NOMO-1 treated with DMSO at 0.1 percent for 48 hours (cell line): Measurements from ENCODE around the gene UBE2Q2.
A peak's percentile ranks its signal among the peaks of the same experiment; 100 is the strongest.
"Not testable (repeated sequence)": the region's sequence is repeated elsewhere in the genome, so short reads cannot be mapped to it uniquely, and the experiment has no call there.

Experiments
- DNase-seq: peaks from one replicate; lab custom pipeline; 2025; ENCODE audit not compliant: unreplicated experiment; lab: John Stamatoyannopoulos, UW

UBE2Q2 gene

GRCh38 chr15:75864213-75865059 is 21.2 kb downstream of the UBE2Q2 start:
- no peak for DNase-seq

- DNase-seq, result not testable (repeated sequence)
These were observed 22.8 kb downstream of the UBE2Q2 start for GRCh38 chr15:75866045-75866444.

GRCh38 chr15:75866916-75867315 is 23.7 kb downstream of the UBE2Q2 start:
- DNase-seq, result no peak

- DNase-seq, result no peak
These were observed 24.2 kb downstream of the UBE2Q2 start for GRCh38 chr15:75867449-75867848.

GRCh38 chr15:75868019-75868418 is 24.8 kb downstream of the UBE2Q2 start:
- no peak for DNase-seq

GRCh38 chr15:75869446-75869845 is 26.2 kb downstream of the UBE2Q2 start:
- DNase-seq, result no peak

GRCh38 chr15:75871589-75871988 is 28.3 kb downstream of the UBE2Q2 start:
- not testable (repeated sequence) for DNase-seq

- no peak for DNase-seq
These were observed 29.2 kb downstream of the UBE2Q2 start for GRCh38 chr15:75872403-75872990.

- DNase-seq, result no peak
These were observed 40.8 kb downstream of the UBE2Q2 start for GRCh38 chr15:75884041-75884440.

- DNase-seq, result no peak
These were observed 43.9 kb downstream of the UBE2Q2 start for GRCh38 chr15:75887178-75887577.

GRCh38 chr15:75891895-75892294 is 48.6 kb downstream of the UBE2Q2 start:
- peak; percentile 60 for DNase-seq

GRCh38 chr15:75895731-75896130 is 52.5 kb downstream of the UBE2Q2 start:
- no peak for DNase-seq

GRCh38 chr15:75900577-75900976 is 57.3 kb downstream of the UBE2Q2 start:
- DNase-seq, result no peak

GRCh38 chr15:75902129-75902557 is 58.9 kb downstream of the UBE2Q2 start:
- no peak for DNase-seq

- DNase-seq, result peak; percentile 88
These were observed 60.3 kb downstream of the UBE2Q2 start, which contains the start of gene FBXO22 for GRCh38 chr15:75903331-75904239. Gene FBXO22, plus strand, starts transcription at chr15:75903878. Its CDS starts 86 bp downstream, at chr15:75903964.

- no peak for DNase-seq
These were observed 62.0 kb downstream of the UBE2Q2 start for GRCh38 chr15:75905231-75905630.

GRCh38 chr15:75910355-75910754 is 67.1 kb downstream of the UBE2Q2 start:
- not testable (repeated sequence) for DNase-seq

- no peak for DNase-seq
These were observed 73.7 kb downstream of the UBE2Q2 start for GRCh38 chr15:75916978-75917377.

- DNase-seq, result no peak
These were observed 74.9 kb downstream of the UBE2Q2 start for GRCh38 chr15:75918135-75918534.

- no peak for DNase-seq
These were observed 76.8 kb downstream of the UBE2Q2 start for GRCh38 chr15:75920079-75920478.
